GM12878 (cell line): ENCODE measurements around the gene C3orf20. TPM values are rescaled to one million over a fixed set of nuclear protein-coding genes. Genes with fewer than 3 reads are reported as not detected.

Experiments used
- CREM ChIP-seq: IDR thresholded peaks from 2 replicates; pipeline ENCODE4 v1.6.1; 2014; ENCODE audit warnings: antibody characterized with exemption, low read depth
- JUND ChIP-seq: IDR thresholded peaks from 2 replicates; pipeline ENCODE4 v1.6.1; 2012; ENCODE audit warnings: low read depth, mild to moderate bottlenecking, low read length, improper control_type of control experiment, moderate library complexity
- MAX ChIP-seq: IDR thresholded peaks from 2 replicates; pipeline ENCODE4 v1.6.1; 2012; ENCODE audit warnings: low read depth, low read length, improper control_type of control experiment
- TBL1XR1 ChIP-seq: IDR thresholded peaks from 2 replicates; pipeline ENCODE4 v1.6.1; 2012; ENCODE audit warnings: low read depth, low read length, improper control_type of control experiment
- WRNIP1 ChIP-seq: IDR thresholded peaks from 2 replicates; pipeline ENCODE4 v1.6.1; 2011; ENCODE audit warnings: low read depth, low read length, improper control_type of control experiment, borderline replicate concordance
- ZNF24 ChIP-seq: fragments of 450-650 bp; IDR thresholded peaks from 2 replicates; pipeline ENCODE4 v1.6.1; 2017; ENCODE audit warnings: antibody characterized with exemption, mild to moderate bottlenecking
- ZZZ3 ChIP-seq: IDR thresholded peaks from 2 replicates; pipeline ENCODE4 v1.6.1; 2011; ENCODE audit warnings: low read depth; ENCODE audit not compliant: control insufficient read depth, insufficient read length
- polyA plus RNA-seq, 11 experiments: library from polyadenylated mRNA; depleted of rRNA in 4 of 11; unstranded in 6 of 11; stranded (reverse) in 5 of 11; fragments of >200 nt; fragmentation: Nextera tagmentation in 4 of 11; fragmentation: Illumina TruSeq in 1 of 11; extraction: Ambion mirVana in 4 of 11; extraction: Trizol in 1 of 11; gene quantifications; 1 replicate in 1 of 11; 2 replicates in 10 of 11; pipeline versions ENCODE4 v1.2.1 to v1.2.3, GENCODE V29; 2011 to 2016; ENCODE audit warnings: inconsistent platforms in 2 of 11, missing spikeins in 2 of 11, low read depth in 1 of 11
- total RNA-seq, 4 experiments: library from RNA; depleted of rRNA in 3 of 4; stranded (reverse); fragments of >200 nt in 3 of 4; fragmentation: Illumina TruSeq in 1 of 4; extraction: Trizol in 1 of 4; gene quantifications; 2 replicates each; pipeline versions ENCODE4 v1.2.1 to v1.2.3, GENCODE V29; 2013 to 2021
- TF ChIP-seq, protein P1 (sequence below): IDR thresholded peaks from 2 replicates; pipeline ENCODE4 v1.6.1; 2012; ENCODE audit warnings: low read length, inconsistent platforms
- TF ChIP-seq, protein P2 (sequence below), 3 experiments: IDR thresholded peaks in 2 of 3; conservative IDR thresholded peaks in 1 of 3; 2 replicates each; pipeline ENCODE4 v1.5.1; 2011; ENCODE audit warnings: low read depth in 3 of 3, low read length in 3 of 3, mild to moderate bottlenecking in 3 of 3, control low read depth in 2 of 3, moderate library complexity in 2 of 3, inconsistent platforms in 1 of 3, mixed read lengths in 1 of 3; ENCODE audit not compliant: control insufficient read depth in 2 of 3, insufficient read depth in 1 of 3; ENCODE audit errors: extremely low read depth in 1 of 3
- TF ChIP-seq, protein P3 (sequence below): fragments of 450-650 bp; conservative IDR thresholded peaks from 2 replicates; pipeline ENCODE4 v1.6.1; 2017; ENCODE audit warnings: mild to moderate bottlenecking, moderate library complexity

Gene C3orf20
- total and polyA plus RNA-seq, 10 of the 15 experiments (the other 5 are each of a cell fraction or from before 2014, with no cell fraction given), result 0.05 to 2.9 (median 1.0) TPM

DNA sequence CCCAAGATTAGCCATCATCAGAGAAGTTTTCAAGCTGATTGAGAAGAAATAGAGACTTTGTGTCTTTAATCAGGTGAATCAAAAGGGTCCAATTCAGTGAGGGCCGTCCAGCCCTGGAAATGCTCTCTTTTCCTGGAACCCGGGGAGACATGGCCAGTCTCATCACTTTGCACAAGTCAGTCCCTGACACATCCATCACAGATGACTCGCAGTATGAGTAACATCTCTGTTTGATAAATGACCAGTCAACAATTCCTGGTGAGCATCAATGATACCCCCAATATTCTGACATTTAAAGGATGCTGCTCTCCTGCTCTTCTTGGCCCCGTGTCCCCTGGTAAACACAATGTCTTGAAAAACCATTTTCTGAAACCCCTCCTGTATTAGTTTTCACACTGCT lies 26.7 kb downstream of the C3orf20 start (continued):
- TF ChIP-seq, protein P1, sequence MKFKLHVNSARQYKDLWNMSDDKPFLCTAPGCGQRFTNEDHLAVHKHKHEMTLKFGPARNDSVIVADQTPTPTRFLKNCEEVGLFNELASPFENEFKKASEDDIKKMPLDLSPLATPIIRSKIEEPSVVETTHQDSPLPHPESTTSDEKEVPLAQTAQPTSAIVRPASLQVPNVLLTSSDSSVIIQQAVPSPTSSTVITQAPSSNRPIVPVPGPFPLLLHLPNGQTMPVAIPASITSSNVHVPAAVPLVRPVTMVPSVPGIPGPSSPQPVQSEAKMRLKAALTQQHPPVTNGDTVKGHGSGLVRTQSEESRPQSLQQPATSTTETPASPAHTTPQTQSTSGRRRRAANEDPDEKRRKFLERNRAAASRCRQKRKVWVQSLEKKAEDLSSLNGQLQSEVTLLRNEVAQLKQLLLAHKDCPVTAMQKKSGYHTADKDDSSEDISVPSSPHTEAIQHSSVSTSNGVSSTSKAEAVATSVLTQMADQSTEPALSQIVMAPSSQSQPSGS, result no peak
- TF ChIP-seq MAX (no peak), JUND (no peak), ZZZ3 (no peak), CREM (no peak), ZNF24 (no peak), WRNIP1 (no peak), TBL1XR1 (no peak)
- TF ChIP-seq, protein P2, sequence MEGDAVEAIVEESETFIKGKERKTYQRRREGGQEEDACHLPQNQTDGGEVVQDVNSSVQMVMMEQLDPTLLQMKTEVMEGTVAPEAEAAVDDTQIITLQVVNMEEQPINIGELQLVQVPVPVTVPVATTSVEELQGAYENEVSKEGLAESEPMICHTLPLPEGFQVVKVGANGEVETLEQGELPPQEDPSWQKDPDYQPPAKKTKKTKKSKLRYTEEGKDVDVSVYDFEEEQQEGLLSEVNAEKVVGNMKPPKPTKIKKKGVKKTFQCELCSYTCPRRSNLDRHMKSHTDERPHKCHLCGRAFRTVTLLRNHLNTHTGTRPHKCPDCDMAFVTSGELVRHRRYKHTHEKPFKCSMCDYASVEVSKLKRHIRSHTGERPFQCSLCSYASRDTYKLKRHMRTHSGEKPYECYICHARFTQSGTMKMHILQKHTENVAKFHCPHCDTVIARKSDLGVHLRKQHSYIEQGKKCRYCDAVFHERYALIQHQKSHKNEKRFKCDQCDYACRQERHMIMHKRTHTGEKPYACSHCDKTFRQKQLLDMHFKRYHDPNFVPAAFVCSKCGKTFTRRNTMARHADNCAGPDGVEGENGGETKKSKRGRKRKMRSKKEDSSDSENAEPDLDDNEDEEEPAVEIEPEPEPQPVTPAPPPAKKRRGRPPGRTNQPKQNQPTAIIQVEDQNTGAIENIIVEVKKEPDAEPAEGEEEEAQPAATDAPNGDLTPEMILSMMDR (IDR thresholded peaks at IDR 0.05 in 2 of 3, conservative IDR thresholded peaks at IDR 0.05 in 1 of 3; ENCODE audit: control insufficient read depth in 2 of 3, extremely low read depth in 1 of 3, insufficient read depth in 1 of 3, low read depth in 3 of 3, low read length in 3 of 3), result no peak
- TF ChIP-seq, protein P3, sequence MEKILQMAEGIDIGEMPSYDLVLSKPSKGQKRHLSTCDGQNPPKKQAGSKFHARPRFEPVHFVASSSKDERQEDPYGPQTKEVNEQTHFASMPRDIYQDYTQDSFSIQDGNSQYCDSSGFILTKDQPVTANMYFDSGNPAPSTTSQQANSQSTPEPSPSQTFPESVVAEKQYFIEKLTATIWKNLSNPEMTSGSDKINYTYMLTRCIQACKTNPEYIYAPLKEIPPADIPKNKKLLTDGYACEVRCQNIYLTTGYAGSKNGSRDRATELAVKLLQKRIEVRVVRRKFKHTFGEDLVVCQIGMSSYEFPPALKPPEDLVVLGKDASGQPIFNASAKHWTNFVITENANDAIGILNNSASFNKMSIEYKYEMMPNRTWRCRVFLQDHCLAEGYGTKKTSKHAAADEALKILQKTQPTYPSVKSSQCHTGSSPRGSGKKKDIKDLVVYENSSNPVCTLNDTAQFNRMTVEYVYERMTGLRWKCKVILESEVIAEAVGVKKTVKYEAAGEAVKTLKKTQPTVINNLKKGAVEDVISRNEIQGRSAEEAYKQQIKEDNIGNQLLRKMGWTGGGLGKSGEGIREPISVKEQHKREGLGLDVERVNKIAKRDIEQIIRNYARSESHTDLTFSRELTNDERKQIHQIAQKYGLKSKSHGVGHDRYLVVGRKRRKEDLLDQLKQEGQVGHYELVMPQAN, result no peak
